ENCODE data around the gene GLT1D1. TPM values are rescaled to one million over a fixed set of nuclear protein-coding genes. Genes with fewer than 3 reads are reported as not detected.

GLT1D1 gene
- total and polyA plus RNA-seq, 2 experiments from 2014 or later, result 1.4 to 4.4 TPM

DNA sequence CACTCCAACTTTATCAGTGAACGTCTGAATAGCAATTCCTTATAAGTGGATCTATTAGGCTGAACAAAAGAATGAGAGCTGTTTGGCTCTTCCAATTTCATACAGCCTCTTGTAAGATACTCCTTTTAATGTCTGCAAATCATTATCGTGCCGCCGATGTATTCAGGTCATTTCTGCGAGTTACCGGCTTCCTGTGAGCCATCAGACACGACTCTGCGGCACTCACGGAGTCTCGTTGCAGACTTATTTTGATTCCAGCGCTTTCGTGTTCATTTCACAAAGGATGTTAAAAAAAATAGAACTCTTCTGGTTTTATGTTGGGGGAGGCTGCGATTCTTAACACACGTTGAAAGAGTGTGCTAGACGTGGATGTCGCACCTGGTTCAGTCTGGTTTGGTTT lies 106.6 kb downstream of the GLT1D1 start (continued):
- TF ChIP-seq ZNF462 (CRISPR knock-in tag; IDR thresholded peaks at IDR 0.05), result no peak
- TF ChIP-seq ZNF114 (CRISPR knock-in tag; IDR thresholded peaks at IDR 0.05), result no peak
- no peak for TF ChIP-seq CREB1 (CRISPR knock-in tag; IDR thresholded peaks at IDR 0.05; ENCODE audit: low read depth)
- no peak for TF ChIP-seq EZH2 (IDR thresholded peaks at IDR 0.05; ENCODE audit: low read depth, unreplicated experiment)
- TF ChIP-seq, protein P1, sequence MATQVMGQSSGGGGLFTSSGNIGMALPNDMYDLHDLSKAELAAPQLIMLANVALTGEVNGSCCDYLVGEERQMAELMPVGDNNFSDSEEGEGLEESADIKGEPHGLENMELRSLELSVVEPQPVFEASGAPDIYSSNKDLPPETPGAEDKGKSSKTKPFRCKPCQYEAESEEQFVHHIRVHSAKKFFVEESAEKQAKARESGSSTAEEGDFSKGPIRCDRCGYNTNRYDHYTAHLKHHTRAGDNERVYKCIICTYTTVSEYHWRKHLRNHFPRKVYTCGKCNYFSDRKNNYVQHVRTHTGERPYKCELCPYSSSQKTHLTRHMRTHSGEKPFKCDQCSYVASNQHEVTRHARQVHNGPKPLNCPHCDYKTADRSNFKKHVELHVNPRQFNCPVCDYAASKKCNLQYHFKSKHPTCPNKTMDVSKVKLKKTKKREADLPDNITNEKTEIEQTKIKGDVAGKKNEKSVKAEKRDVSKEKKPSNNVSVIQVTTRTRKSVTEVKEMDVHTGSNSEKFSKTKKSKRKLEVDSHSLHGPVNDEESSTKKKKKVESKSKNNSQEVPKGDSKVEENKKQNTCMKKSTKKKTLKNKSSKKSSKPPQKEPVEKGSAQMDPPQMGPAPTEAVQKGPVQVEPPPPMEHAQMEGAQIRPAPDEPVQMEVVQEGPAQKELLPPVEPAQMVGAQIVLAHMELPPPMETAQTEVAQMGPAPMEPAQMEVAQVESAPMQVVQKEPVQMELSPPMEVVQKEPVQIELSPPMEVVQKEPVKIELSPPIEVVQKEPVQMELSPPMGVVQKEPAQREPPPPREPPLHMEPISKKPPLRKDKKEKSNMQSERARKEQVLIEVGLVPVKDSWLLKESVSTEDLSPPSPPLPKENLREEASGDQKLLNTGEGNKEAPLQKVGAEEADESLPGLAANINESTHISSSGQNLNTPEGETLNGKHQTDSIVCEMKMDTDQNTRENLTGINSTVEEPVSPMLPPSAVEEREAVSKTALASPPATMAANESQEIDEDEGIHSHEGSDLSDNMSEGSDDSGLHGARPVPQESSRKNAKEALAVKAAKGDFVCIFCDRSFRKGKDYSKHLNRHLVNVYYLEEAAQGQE (IDR thresholded peaks at IDR 0.05; ENCODE audit: unreplicated experiment), result no peak
- no peak for TF ChIP-seq ETS1 (IDR thresholded peaks at IDR 0.05)
- TF ChIP-seq JUNB (IDR thresholded peaks at IDR 0.05; ENCODE audit: unreplicated experiment), result no peak
- TF ChIP-seq EZH2phosphoT487 (IDR thresholded peaks at IDR 0.05; ENCODE audit: unreplicated experiment), result no peak
- TF ChIP-seq, protein P2, sequence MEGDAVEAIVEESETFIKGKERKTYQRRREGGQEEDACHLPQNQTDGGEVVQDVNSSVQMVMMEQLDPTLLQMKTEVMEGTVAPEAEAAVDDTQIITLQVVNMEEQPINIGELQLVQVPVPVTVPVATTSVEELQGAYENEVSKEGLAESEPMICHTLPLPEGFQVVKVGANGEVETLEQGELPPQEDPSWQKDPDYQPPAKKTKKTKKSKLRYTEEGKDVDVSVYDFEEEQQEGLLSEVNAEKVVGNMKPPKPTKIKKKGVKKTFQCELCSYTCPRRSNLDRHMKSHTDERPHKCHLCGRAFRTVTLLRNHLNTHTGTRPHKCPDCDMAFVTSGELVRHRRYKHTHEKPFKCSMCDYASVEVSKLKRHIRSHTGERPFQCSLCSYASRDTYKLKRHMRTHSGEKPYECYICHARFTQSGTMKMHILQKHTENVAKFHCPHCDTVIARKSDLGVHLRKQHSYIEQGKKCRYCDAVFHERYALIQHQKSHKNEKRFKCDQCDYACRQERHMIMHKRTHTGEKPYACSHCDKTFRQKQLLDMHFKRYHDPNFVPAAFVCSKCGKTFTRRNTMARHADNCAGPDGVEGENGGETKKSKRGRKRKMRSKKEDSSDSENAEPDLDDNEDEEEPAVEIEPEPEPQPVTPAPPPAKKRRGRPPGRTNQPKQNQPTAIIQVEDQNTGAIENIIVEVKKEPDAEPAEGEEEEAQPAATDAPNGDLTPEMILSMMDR (conservative IDR thresholded peaks at IDR 0.05; ENCODE audit: low read depth in 2 of 2), result no peak
- TF ChIP-seq ZNF331 (CRISPR knock-in tag; IDR thresholded peaks at IDR 0.05; ENCODE audit: low read depth), result no peak
